HG03039 (cell line): ENCODE results near the gene CPXM2.

Source experiments
- ATAC-seq: cut with Tn5 transposase; IDR thresholded peaks from one replicate; pipeline ENCODE4 v1.9.1; 2021; ENCODE audit warnings: mild to moderate bottlenecking, moderate library complexity; ENCODE audit not compliant: unreplicated experiment

Gene CPXM2

GRCh38 chr10:123804716-123805115 lies 86.9 kb downstream of the CPXM2 start:
- ATAC-seq = no peak

DNA sequence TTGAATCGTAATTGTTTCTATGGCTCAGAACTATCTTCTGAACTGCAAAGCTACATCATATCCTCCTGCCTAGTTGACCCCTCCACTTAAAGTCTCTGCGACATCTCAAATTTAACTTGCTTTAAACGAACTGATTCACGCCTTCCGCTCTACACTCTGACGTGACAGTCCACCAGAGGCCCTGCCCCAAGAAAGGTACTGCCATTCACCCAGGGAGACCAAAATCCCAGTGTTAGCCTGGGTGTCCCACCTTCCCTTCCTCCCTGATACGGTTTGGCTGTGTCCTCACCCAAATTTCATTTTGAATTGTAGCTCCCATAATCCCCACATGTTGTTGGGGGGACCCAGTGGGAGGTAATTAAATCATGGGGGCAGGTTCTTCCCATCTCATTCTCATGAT lies 90.8 kb downstream of the CPXM2 start:
- ATAC-seq = no peak

DNA sequence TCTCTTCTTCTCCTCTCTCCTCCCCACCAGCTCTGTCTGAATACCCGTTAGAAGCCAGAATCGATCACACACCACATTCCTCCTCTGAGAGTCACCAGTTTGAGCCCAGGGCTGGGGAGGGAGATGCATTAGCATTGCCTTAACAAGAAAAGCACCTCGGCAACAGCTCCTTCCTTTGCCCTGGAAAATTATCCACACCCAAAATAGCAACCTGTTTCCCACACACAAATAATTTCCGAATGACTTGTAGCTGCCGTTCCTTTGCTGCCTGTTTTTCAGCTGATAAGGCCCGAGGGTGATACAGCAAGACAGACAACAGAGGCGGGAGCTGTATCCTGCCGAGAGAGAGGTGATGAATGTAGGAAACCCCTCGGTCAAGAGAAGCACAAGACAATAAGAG lies 91.3 kb downstream of the CPXM2 start:
- no peak for ATAC-seq

GRCh38 chr10:123798856-123799255 lies 92.8 kb downstream of the CPXM2 start:
- ATAC-seq = no peak

- ATAC-seq = no peak
These were observed 93.8 kb downstream of the CPXM2 start for GRCh38 chr10:123797813-123798212.

DNA sequence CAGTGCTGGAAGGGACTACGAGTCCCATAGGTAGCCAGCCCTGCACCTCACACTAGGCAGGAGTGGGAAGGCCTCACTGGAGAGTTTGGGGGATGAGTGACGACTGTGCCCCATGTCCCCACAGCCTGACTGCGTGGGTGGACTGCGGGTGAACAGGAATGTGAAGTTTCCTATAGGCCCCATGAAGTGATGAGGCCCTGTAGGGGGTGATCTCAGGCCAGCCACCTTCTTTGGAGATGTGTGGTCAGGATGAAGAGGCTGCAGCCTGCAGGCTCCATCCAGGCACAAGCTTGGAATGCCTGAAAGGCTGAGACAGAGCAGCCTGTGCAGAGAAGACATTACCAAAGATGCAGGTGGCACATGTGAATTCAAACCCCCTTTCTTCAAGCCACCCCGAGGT lies 94.9 kb downstream of the CPXM2 start:
- no peak for ATAC-seq

GRCh38 chr10:123795846-123796590 lies 95.6 kb downstream of the CPXM2 start:
- ATAC-seq = no peak

- ATAC-seq = no peak
These were observed 96.3 kb downstream of the CPXM2 start for GRCh38 chr10:123795196-123795780.

GRCh38 chr10:123792248-123792978 lies 99.2 kb downstream of the CPXM2 start:
- no peak for ATAC-seq

DNA sequence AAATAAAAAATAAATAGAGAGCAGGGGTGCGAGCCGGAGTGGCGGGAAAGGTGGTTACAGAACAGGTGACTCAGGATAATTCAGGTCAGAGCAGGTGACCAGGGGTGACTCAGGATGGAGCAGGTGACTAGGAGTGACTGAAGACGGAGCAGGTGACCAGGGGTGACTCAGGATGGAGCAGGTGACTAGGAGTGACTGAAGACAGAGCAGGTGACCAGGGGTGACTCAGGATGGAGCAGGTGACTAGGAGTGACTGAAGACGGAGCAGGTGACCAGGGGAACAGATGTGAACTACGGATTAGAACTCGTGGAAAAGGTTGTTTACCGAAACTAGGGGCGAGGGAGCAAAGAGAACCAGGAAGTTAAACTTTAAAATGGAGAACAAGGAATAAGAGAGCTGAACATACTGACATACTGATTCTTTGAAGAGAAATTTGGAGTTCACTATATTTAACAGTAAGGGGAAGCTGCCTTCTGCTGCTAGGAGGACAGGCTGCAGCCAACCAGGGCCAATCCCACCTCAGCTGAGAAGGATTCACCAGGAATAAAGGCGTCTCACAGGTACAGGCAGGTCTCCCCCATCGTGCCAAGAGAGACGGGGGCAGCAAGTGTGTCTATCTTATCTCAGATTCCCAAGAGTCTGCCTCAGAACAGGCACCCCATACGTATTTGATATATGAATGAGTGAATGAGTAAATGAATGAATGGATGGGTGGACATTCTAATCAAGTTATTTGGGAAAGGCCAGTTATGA lies 101.3 kb downstream of the CPXM2 start:
- no peak for ATAC-seq

- ATAC-seq = no peak
These were observed 102.6 kb downstream of the CPXM2 start for GRCh38 chr10:123788981-123789380.

DNA sequence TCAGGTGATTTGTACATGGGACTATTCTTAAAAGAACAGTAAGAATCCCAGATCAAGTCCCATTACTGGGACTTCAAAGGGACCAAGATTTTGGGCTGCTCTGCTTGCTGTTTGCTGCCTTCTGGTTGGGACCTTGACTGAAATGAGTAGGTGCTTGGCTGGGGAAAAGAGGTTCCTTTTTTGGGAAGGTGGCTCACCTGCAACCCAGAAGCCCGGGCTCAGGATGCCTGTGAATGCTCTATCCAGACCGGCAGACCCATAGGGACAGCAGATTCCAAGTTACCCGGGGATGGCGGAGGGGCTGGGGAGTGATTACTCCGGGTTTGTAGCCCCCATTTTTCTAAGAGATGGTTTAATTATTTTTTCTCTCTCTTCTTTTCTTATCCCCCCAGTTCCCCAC lies 104.0 kb downstream of the CPXM2 start:
- no peak for ATAC-seq

DNA sequence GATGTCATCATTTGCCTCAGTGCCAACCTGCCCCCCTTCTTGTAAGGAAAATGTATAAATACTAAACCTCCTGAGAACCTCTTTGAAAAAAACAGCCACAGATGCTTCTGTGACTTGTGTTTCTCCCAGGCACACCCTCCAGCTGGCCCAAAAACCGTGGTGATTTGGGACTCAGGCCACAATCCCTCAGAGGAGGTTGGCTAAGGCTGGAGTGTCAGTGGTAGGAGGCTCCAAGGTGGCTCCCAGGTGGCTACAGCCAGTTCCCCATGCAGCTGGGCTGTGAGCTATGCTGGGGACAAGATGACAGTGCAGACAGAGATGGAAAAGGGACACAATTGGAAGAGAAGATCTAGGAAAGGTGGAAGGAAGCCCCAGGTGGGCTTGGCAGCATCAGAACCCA lies 104.7 kb downstream of the CPXM2 start:
- no peak for ATAC-seq

DNA sequence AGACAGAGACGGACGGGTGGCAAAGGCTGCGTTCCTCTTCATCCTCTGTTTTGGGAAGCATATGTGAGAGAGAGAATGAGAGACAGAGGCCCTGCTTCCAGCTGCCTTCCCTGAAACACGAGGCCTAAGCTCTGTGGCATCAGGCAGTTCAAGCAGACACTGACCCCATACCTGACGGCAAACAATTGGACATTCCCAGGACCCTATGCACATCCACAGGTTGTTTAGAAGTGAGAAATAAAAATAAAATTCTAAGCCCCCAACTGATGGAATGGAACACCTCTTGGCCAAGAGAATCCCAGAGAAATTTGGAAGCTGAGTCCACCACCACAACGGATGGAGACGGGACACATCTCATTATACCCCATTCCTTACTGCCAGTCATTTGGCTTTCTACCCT lies 105.3 kb downstream of the CPXM2 start:
- ATAC-seq = no peak

GRCh38 chr10:123784646-123785045 lies 107.0 kb downstream of the CPXM2 start:
- no peak for ATAC-seq

DNA sequence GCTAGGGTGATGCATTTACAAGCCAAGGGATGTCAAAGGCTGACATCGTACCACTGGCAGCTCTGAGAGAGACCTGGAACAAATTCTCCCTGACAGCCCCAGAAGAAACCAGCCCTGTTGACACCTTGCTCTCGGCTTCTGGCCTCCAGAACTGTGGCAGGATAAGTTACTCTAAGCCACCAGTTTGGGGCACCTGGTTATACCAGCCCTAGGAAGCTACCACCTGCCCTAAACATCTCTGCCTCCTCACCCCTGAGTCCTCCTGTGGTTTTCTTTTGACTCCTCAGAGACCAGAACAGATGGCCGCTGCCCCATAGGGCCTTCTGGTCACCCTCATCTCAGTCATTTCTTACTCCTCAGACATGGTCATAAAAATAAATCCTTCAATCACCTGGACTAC lies 107.4 kb downstream of the CPXM2 start:
- no peak for ATAC-seq

DNA sequence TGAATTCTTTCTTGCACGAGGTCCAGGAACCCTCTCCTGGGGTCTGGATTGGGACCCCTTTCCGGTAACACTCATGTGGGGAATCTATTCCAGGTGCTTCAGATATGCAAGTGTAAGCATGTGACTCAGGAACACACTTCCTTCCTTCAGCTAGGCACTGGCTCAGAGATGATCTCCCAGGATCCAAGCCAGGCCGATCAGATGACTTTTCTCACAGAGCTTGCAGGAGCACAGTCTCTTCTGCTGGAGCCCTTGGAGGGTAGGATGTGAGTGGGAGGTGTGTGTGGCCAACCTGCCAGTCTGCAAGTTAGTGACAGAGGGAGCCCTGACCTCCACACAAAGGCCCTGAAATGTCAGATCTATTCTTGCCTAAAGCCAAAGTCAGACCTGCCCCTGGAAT lies 108.3 kb downstream of the CPXM2 start:
- no peak for ATAC-seq

DNA sequence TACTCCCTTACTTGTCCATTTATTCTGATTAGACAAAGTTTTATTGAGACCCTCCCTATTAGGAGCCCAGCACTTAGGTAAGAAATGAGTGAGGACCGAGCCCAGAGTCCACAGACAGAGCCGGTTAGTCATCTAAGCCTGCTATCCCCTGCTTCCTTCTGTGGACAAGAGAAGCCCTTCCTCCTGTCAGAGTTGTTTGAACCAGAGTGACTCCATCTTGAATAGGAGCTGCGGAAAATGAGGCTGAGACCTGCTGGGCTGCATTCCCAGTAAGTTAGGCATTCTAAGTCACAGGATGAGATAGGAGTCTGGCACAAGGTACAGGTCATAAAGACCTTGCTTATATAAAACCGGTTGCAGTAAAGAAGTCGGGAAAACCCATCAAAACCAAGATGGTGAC lies 109.1 kb downstream of the CPXM2 start:
- no peak for ATAC-seq

- no peak for ATAC-seq
These were observed 109.6 kb downstream of the CPXM2 start for GRCh38 chr10:123781956-123782500.

DNA sequence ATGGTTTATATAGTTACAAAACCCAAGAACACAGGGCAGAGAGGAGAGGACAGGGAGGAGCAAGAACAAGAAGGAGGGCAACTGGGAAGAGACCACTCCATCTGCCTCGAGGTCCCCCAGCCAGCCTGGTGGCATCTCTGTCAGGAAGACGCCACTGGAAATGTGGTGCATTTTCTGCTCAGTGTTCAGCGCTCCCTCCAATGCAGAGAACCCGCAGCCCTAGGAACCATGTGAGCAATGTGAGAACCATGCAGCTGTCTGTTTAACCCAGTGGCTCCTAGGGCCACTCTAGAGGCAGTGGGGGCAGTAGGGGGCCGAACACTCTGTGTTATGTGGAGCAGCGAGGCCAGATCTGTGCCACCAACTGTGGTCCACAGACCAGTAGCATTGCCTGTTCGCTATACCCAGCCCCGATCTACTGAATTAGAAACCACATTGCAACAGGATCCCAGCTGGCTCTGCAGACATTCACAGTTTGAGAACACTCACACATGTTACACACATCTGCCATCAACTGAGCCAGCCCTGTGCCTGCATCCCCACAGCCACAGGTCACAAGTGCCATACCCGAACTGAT lies 110.2 kb downstream of the CPXM2 start:
- ATAC-seq = no peak
